Ishikawa (cell line): ENCODE measurements around the gene ADAM29.

ENCODE experiments used
- CEBPB ChIP-seq: IDR thresholded peaks from 2 replicates; pipeline ENCODE4 v1.6.1; 2012
- CREB1 ChIP-seq: IDR thresholded peaks from 2 replicates; pipeline ENCODE4 v1.6.1; 2012; ENCODE audit warnings: low read depth
- EGR1 ChIP-seq: IDR thresholded peaks from 2 replicates; pipeline ENCODE4 v1.6.1; 2012
- EP300 ChIP-seq: IDR thresholded peaks from 2 replicates; pipeline ENCODE4 v1.6.1; 2012; ENCODE audit warnings: borderline replicate concordance
- FOXM1 ChIP-seq: IDR thresholded peaks from 2 replicates; pipeline ENCODE4 v1.6.1; 2012; ENCODE audit warnings: low read depth, borderline replicate concordance
- NFIC ChIP-seq: IDR thresholded peaks from 2 replicates; pipeline ENCODE4 v1.6.1; 2012
- RAD21 ChIP-seq: IDR thresholded peaks from 2 replicates; pipeline ENCODE4 v1.6.1; 2012; ENCODE audit warnings: low read depth
- TAF1 ChIP-seq: IDR thresholded peaks from 2 replicates; pipeline ENCODE4 v1.6.1; 2012; ENCODE audit warnings: low read depth, mild to moderate bottlenecking
- TCF12 ChIP-seq: IDR thresholded peaks from 2 replicates; pipeline ENCODE4 v1.6.1; 2012; ENCODE audit warnings: low read depth
- TEAD4 ChIP-seq: IDR thresholded peaks from 2 replicates; pipeline ENCODE4 v1.6.1; 2012
- YY1 ChIP-seq: IDR thresholded peaks from 2 replicates; pipeline ENCODE4 v1.6.1; 2012; ENCODE audit warnings: low read depth
- ZBTB7A ChIP-seq: IDR thresholded peaks from 2 replicates; pipeline ENCODE4 v1.6.1; 2012; ENCODE audit warnings: low read depth
- TF ChIP-seq, protein P1 (sequence below): IDR thresholded peaks from 2 replicates; pipeline ENCODE4 v1.6.1; 2012; ENCODE audit warnings: low read depth, mild to moderate bottlenecking
- TF ChIP-seq, protein P2 (sequence below): IDR thresholded peaks from 2 replicates; pipeline ENCODE4 v1.6.1; 2012
- TF ChIP-seq, protein P3 (sequence below): IDR thresholded peaks from 2 replicates; pipeline ENCODE4 v1.6.1; 2012

The ADAM29 gene

DNA sequence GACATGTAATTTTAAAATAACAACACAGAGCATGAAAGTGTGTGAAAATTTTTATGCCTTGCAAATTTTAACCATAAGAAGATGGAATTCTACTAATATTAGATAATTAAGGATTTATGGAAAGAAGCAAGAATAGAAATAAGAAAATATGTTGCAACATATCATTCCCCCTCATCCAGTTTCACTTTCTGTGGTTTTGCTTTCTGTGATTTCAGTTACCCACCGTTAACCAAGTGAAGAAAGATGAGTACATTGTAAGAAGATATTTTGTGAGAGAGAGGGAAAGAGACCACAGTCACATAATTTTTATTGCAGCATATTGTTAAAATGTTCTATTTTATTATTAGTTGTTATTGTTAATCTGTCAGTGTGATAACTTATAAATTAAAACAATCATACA lies 77.9 kb downstream of the ADAM29 start:
- TF ChIP-seq TAF1: no peak
- TF ChIP-seq YY1: no peak
- TF ChIP-seq EGR1: no peak
- TF ChIP-seq RAD21: no peak
- TF ChIP-seq TCF12: no peak
- no peak for TF ChIP-seq CEBPB
- no peak for TF ChIP-seq TEAD4
- no peak for TF ChIP-seq EP300
- TF ChIP-seq, protein P1, sequence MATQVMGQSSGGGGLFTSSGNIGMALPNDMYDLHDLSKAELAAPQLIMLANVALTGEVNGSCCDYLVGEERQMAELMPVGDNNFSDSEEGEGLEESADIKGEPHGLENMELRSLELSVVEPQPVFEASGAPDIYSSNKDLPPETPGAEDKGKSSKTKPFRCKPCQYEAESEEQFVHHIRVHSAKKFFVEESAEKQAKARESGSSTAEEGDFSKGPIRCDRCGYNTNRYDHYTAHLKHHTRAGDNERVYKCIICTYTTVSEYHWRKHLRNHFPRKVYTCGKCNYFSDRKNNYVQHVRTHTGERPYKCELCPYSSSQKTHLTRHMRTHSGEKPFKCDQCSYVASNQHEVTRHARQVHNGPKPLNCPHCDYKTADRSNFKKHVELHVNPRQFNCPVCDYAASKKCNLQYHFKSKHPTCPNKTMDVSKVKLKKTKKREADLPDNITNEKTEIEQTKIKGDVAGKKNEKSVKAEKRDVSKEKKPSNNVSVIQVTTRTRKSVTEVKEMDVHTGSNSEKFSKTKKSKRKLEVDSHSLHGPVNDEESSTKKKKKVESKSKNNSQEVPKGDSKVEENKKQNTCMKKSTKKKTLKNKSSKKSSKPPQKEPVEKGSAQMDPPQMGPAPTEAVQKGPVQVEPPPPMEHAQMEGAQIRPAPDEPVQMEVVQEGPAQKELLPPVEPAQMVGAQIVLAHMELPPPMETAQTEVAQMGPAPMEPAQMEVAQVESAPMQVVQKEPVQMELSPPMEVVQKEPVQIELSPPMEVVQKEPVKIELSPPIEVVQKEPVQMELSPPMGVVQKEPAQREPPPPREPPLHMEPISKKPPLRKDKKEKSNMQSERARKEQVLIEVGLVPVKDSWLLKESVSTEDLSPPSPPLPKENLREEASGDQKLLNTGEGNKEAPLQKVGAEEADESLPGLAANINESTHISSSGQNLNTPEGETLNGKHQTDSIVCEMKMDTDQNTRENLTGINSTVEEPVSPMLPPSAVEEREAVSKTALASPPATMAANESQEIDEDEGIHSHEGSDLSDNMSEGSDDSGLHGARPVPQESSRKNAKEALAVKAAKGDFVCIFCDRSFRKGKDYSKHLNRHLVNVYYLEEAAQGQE: no peak
- no peak for TF ChIP-seq FOXM1
- TF ChIP-seq, protein P2, sequence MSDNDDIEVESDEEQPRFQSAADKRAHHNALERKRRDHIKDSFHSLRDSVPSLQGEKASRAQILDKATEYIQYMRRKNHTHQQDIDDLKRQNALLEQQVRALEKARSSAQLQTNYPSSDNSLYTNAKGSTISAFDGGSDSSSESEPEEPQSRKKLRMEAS: no peak
- no peak for TF ChIP-seq NFIC
- TF ChIP-seq ZBTB7A: no peak
- TF ChIP-seq CREB1: no peak
- TF ChIP-seq, protein P3, sequence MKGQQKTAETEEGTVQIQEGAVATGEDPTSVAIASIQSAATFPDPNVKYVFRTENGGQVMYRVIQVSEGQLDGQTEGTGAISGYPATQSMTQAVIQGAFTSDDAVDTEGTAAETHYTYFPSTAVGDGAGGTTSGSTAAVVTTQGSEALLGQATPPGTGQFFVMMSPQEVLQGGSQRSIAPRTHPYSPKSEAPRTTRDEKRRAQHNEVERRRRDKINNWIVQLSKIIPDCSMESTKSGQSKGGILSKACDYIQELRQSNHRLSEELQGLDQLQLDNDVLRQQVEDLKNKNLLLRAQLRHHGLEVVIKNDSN: no peak

DNA sequence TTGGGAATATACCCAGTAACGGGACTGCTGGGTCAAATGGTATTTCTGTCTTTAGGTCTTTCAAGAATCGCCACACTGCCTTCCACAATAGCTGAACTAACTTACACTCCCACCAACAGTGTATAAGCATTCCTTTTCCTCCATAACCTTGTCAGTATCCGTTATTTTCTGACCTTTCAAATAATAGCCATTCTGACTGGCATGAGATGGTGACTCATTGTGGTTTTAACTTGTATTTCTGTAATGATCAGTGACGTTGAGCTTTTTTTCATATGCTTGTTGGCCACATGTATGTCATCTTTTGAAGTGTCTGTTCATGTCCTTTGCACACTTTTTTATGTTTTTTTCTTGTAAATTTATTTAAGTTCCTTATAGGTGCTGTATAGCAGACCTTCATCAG lies 81.2 kb downstream of the ADAM29 start:
- no peak for TF ChIP-seq TAF1
- TF ChIP-seq NFIC: no peak
- TF ChIP-seq, protein P1: no peak
- no peak for TF ChIP-seq TCF12
- TF ChIP-seq, protein P2: no peak
- TF ChIP-seq CREB1: no peak
- TF ChIP-seq TEAD4: no peak
- TF ChIP-seq, protein P3: no peak
- TF ChIP-seq CEBPB: no peak
- TF ChIP-seq RAD21: no peak
- no peak for TF ChIP-seq YY1
- TF ChIP-seq ZBTB7A: no peak
- TF ChIP-seq EGR1: no peak
- no peak for TF ChIP-seq FOXM1

DNA sequence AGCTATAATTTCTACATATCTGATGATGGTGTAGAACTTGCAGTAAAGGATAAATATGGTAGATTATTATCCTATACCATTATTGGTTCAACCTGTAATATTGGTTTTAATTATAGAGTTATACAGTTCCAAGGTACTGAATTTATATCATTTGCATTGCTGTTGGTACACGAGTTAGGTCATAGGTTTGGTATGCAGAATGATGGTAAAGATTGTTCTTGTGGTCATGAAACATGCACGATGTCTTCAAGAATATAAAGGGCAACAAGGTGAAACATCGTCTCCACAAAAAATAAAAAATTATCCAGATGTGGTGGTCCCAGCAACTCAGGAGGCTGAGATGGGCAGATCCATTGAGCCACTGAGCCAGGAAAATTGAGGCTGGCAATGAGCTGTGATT lies 99.6 kb downstream of the ADAM29 start:
- no peak for TF ChIP-seq YY1
- TF ChIP-seq RAD21: no peak
- TF ChIP-seq, protein P3: no peak
- TF ChIP-seq FOXM1: no peak
- TF ChIP-seq, protein P1: no peak
- no peak for TF ChIP-seq TCF12
- no peak for TF ChIP-seq ZBTB7A
- no peak for TF ChIP-seq TAF1
- no peak for TF ChIP-seq TEAD4
- no peak for TF ChIP-seq CREB1
- TF ChIP-seq EP300: no peak
- TF ChIP-seq, protein P2: no peak
- no peak for TF ChIP-seq CEBPB
- TF ChIP-seq NFIC: no peak
- no peak for TF ChIP-seq EGR1
